ENCODE measurements around the gene HGS. TPM values are rescaled to one million over a fixed set of nuclear protein-coding genes. Genes with fewer than 3 reads are reported as not detected.

The HGS gene
- polyA plus RNA-seq, 3 donors: 19.3 to 200 (median 28.0) TPM

- Mint-ChIP-seq H3K27me3 (ENCODE audit: low read depth in 3 of 3) (peaks cover 0 to 1% (median 0%) of the 10 kb centered on the region in 3 donors), H3K36me3 (peaks cover 68 to 99% of the 10 kb centered on the region in 2 donors), H3K4me3 (no peak overlapping the region), H3K9me3 (no peaks in the 10 kb centered on the region), H3K27ac (peak overlapping the region in 1 of 7 donors; percentile 63), H3K4me1 (no peaks in the 10 kb centered on the region)
- no peak for DNase-seq
- Histone ChIP-seq H3K36me3 (replicated peaks in 1 of 2; ENCODE audit: control insufficient read depth in 1 of 2, insufficient read depth in 2 of 2, low read length in 2 of 2) (peaks cover 97 to 100% of the 10 kb centered on the region in 2 donors), H3K79me2 (ENCODE audit: insufficient read depth, low read length) (peaks cover 42% of the 10 kb centered on the region), H3K9me3 (replicated peaks in 1 of 2; ENCODE audit: control insufficient read depth in 1 of 2, insufficient read depth in 1 of 2, low read length in 2 of 2) (no peaks in the 10 kb centered on the region), H3K4me3 (replicated peaks in 1 of 3; ENCODE audit: low read depth in 2 of 3, low read length in 3 of 3) (no peak overlapping the region), H4K20me1 (ENCODE audit: insufficient read depth, low read length) (peaks cover 100% of the 10 kb centered on the region), H2AFZ (ENCODE audit: insufficient read depth, low read depth, low read length, poor library complexity, severe bottlenecking) (no peak overlapping the region), H3K4me2 (replicated peaks; ENCODE audit: extremely low read depth, low read length, poor library complexity, severe bottlenecking) (no peak overlapping the region), H3K27ac (ENCODE audit: low read depth in 1 of 2, low read length in 2 of 2) (no peak overlapping the region), H3K4me1 (ENCODE audit: control insufficient read depth in 1 of 2, insufficient read depth in 2 of 2, low read length in 2 of 2) (no peaks in the 10 kb centered on the region), H3K27me3 (ENCODE audit: control insufficient read depth in 2 of 2, insufficient read depth in 2 of 2, low read length in 2 of 2) (no peaks in the 10 kb centered on the region), H3K9ac (ENCODE audit: insufficient read depth, low read length, poor library complexity, severe bottlenecking) (no peak overlapping the region)
- TF ChIP-seq, protein P1, sequence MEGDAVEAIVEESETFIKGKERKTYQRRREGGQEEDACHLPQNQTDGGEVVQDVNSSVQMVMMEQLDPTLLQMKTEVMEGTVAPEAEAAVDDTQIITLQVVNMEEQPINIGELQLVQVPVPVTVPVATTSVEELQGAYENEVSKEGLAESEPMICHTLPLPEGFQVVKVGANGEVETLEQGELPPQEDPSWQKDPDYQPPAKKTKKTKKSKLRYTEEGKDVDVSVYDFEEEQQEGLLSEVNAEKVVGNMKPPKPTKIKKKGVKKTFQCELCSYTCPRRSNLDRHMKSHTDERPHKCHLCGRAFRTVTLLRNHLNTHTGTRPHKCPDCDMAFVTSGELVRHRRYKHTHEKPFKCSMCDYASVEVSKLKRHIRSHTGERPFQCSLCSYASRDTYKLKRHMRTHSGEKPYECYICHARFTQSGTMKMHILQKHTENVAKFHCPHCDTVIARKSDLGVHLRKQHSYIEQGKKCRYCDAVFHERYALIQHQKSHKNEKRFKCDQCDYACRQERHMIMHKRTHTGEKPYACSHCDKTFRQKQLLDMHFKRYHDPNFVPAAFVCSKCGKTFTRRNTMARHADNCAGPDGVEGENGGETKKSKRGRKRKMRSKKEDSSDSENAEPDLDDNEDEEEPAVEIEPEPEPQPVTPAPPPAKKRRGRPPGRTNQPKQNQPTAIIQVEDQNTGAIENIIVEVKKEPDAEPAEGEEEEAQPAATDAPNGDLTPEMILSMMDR (IDR thresholded peaks at IDR 0.05): no peak
- 98% methylated on average over 21 of the region's 35 CpGs for WGBS (ENCODE audit: insufficient coverage)
- intact Hi-C loops (cut with micrococcal nuclease): no loop called here
Measured at GRCh38 chr17:81693509-81694210, 9.8 kb downstream of the HGS start.

DNA sequence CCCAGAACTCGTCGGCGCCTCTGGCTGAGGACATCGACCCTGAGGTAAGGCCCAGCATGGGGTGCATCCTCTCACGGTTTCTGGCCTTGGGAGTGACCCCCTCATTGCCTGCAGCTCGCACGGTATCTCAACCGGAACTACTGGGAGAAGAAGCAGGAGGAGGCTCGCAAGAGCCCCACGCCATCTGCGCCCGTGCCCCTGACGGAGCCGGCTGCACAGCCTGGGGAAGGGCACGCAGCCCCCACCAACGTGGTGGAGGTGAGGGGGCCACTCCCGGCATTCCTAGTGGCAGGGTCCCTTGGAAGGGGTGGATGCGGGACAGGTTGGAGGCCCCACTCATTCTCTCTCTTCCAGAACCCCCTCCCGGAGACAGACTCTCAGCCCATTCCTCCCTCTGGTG, 11.0 kb downstream of the HGS start:
- H3K9ac ChIP-seq (ENCODE audit: insufficient read depth, low read length, poor library complexity, severe bottlenecking): no peak overlapping the region
- no peak overlapping the region for H3K4me3 ChIP-seq (replicated peaks in 1 of 3; ENCODE audit: low read depth in 2 of 3, low read length in 3 of 3)
- Mint-ChIP-seq H3K4me3 (no peak overlapping the region), H3K27me3 (ENCODE audit: low read depth in 3 of 3) (peaks cover 0 to 1% (median 0%) of the 10 kb centered on the region in 3 donors), H3K27ac (no peak overlapping the region), H3K36me3 (peaks cover 65 to 99% of the 10 kb centered on the region in 2 donors), H3K4me1 (no peaks in the 10 kb centered on the region), H3K9me3 (peaks cover 0 to 2% (median 0%) of the 10 kb centered on the region in 7 donors)
- peaks cover 96% of the 10 kb centered on the region for H4K20me1 ChIP-seq (ENCODE audit: insufficient read depth, low read length)
- TF ChIP-seq, protein P1 (IDR thresholded peaks at IDR 0.05): no peak
- WGBS (ENCODE audit: insufficient coverage): 99% methylated on average over 13 of the region's 19 CpGs
- H3K27me3 ChIP-seq (ENCODE audit: control insufficient read depth in 2 of 2, insufficient read depth in 2 of 2, low read length in 2 of 2): no peaks in the 10 kb centered on the region
- peaks cover 91 to 100% of the 10 kb centered on the region in 2 donors for H3K36me3 ChIP-seq (replicated peaks in 1 of 2; ENCODE audit: control insufficient read depth in 1 of 2, insufficient read depth in 2 of 2, low read length in 2 of 2)
- peaks cover 40% of the 10 kb centered on the region for H3K79me2 ChIP-seq (ENCODE audit: insufficient read depth, low read length)
- DNase-seq: no peak
- no peak overlapping the region for H2AFZ ChIP-seq (ENCODE audit: insufficient read depth, low read depth, low read length, poor library complexity, severe bottlenecking)
- H3K4me2 ChIP-seq (replicated peaks; ENCODE audit: extremely low read depth, low read length, poor library complexity, severe bottlenecking): no peak overlapping the region
- H3K4me1 ChIP-seq (ENCODE audit: control insufficient read depth in 1 of 2, insufficient read depth in 2 of 2, low read length in 2 of 2): no peaks in the 10 kb centered on the region
- H3K27ac ChIP-seq (ENCODE audit: low read depth in 1 of 2, low read length in 2 of 2): no peak overlapping the region
- H3K9me3 ChIP-seq (replicated peaks in 1 of 2; ENCODE audit: control insufficient read depth in 1 of 2, insufficient read depth in 1 of 2, low read length in 2 of 2): no peaks in the 10 kb centered on the region
- intact Hi-C loops (cut with micrococcal nuclease): no loop called here
